Lower leg skin (tissue), 3 donors: ENCODE results near the gene PAWR.

Source experiments
- CTCF ChIP-seq, 3 donors: fragments of 450-650 bp; IDR thresholded peaks; one replicate each; pipeline ENCODE4 v1.5.1; 2016; ENCODE audit warnings: antibody characterized with exemption in 3 of 3, mild to moderate bottlenecking in 3 of 3, moderate library complexity in 2 of 3
- POLR2A ChIP-seq, 2 donors: fragments of 450-650 bp; IDR thresholded peaks; one replicate each; pipeline ENCODE4 v1.6.1; 2016 to 2017; ENCODE audit warnings: antibody characterized with exemption in 2 of 2, mild to moderate bottlenecking in 1 of 2, moderate library complexity in 1 of 2

- TF ChIP-seq CTCF (IDR thresholded peaks at IDR 0.05) (no peak), POLR2A (IDR thresholded peaks at IDR 0.05) (no peak)
Observed at GRCh38 chr12:79689477-79690141, 1.2 kb downstream of the PAWR start.
